Stimulated activated CD8-positive, alpha-beta memory T cell treated with anti-CD3 and anti-CD28 coated beads, Interleukin-7, amount 100 ng/mL, for 1 hour (primary cell): ENCODE measurements around the gene CASP4.
"Not testable (repeated sequence)": the region's sequence is repeated elsewhere in the genome, so short reads cannot be mapped to it uniquely, and the experiment has no call there.

Experiments
- DNase-seq, 2 donors: peaks; one replicate each; pipeline ENCODE4 v3.0.0-alpha.2; 2020; ENCODE audit warnings: low read depth in 2 of 2

The CASP4 gene

DNA sequence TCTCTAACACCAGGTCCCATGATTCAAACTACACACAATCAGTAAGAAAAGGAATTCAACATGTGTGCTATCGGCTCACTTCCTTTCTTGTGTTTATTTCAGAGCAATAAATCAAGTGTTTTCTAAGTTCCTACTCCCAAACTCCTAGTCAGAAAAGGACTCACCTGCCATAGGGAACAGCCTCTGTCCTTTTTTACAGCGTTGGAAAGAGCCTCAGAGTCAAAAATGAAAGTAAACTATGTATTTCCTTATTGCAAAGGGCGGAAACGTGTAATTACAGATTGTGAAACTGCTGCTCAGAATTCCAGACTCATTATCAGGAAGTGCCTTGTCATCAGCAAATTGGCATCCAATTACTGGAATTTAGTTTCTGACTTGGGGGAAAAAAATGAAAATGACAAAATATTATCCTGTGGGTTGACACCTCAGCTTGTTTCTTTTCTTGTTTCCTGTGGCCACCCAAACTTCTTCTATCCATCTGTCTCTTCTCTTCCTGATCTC, at the start of gene CASP4:
Gene CASP4 (minus strand): TSS at position 220 of the 501 bp plus-strand sequence. CDS start 49 bp downstream, at position 171.
- DNase-seq = no peak

DNA sequence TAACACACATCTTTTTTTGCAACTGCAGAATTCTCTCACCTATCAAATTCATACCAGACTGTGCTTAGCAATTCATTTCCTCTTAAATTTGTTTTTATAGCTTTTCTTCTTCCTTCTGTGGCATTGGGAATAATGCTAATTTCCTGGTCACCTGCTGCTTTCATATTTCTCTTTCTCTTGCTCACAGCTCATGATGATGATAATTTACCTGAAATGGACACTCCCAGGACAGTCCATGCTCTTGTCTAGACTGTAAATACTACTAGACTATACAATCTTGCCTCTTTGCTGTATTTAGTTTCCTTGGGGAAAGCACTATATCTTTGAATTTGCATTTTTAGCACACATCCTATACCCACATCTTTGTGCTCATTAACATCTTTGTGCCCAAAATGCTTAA, 39.1 kb upstream of the CASP4 start:
- DNase-seq = no peak

DNA sequence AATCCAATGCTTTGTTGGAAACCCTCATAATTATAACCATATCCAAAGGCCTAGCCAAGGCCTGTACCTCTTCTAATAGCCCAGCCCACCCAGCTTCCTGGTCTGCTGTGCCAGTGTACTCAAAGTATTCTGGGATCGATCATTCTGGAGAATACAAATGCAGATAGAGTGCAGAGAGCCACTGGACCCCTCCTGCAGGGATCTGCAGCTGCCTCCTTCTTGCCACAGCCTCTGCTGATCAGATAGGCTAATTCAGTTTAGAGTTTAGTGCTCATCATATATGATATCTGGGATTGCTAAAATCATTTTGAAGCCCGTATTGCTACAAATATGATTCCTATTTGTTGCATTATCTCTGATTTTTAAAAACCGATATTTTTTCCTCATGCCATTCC, 37.1 kb upstream of the CASP4 start:
- no peak for DNase-seq

DNA sequence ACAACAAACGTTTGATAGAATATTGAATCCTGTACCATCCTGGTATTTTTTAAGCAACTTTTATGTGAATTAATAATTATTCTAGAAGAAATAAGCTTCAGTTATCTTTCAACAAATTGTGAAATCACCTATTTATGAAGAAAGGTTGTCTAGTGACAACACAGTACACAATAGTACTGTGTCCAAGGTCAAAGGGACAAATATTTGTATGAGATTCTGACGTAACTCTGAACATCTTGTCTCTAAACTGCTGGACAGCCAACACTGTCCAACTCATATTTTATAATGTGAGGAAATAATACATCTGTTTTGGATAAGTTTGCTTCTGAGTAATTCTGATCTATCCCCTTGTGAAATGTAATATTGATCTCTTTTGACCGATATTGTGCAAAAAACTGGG, 35.6 kb upstream of the CASP4 start:
- no peak for DNase-seq

DNA sequence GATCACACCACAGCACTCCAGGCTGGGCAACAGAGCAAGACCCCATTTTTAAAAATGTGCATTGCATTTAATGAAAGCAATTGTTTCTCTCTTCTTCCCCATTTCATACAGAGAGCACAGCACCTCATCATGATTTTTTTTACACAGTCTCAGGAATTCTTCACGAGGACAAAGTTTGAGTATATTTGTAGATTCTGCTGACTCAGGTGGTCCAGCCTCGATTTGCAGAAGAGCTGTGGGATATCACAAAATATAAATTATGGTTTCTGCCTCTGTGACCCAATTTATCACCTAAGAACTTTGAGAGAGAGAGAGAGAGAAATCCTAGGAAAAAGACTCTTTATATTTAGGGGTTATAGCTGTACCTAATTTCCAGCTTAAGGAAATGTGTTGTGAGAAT, 34.8 kb upstream of the CASP4 start:
- no peak for DNase-seq

DNA sequence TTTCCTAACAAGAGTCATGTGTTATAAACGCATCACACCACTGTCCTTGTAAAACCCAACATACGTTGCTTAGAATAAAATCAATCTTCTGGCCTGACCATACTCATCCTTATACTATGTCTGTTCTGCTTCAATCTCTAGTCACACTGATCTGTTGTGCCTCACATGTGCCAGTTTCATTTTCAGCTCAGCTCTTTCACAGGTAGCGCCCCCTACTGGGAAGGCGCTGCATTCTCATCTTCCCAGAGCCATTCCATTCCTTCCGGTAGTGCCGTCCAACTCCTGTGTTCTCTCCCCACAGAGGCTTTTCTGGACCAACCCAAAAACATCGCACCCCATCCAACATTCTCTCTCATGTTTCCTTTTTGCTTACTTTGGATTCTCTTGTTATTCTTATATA, 32.4 kb upstream of the CASP4 start:
- DNase-seq = peak; percentile 14 to 28

DNA sequence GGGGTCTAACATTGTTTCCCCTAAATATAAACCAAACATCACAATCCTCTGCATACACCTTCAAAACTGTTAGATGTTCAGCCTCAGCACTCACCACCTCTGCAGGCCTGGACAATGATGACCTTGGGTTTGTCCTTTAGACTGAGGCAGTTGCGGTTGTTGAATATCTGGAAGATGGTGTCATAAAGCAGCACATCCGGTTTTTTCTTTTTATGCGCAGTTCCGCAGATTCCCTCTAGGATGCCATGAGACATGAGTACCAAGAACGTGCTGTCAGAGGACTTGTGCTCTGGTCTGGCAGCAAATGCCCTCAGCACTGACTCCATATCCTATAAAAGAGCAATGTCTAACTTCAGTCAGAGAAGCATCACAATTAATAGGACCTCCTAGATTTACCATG, 31.8 kb upstream of the CASP4 start:
- no peak for DNase-seq

DNA sequence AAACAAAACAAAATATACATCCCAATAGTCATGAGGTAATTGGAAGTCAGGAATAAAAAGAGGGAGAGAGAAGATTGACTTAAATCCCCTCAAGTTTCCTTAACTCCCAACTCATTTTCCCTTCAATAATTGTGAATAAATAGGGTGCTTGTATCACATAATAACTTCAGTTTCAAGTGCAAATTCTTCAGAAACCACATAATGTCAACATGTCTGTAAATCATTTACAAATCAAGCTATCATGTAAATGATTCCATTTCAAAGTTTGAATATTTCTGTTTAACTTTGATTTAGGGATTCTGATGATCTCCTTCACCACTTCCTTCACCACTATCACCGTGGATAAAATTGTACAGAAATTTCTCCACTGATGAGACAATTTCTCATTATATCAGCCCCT, 31.3 kb upstream of the CASP4 start:
- no peak for DNase-seq

DNA sequence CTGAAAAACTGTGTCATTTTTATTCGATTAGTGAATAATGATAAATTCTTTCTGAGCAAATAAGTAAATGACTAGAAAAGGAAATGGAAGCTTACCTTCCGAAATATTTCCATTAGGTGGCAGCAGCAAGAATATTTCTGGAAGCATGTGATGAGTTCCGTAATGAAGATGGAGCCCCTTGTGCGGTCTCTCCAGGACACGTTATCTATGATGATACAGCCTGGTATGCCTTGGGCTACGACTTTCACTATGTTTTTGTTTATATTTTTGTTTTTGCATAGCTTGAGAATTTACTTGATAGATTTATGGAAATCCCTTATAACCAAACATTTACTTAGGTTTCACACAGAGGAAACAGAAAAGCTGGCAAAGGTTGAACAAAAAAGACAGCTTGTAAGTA, 28.9 kb upstream of the CASP4 start:
- DNase-seq = no peak

DNA sequence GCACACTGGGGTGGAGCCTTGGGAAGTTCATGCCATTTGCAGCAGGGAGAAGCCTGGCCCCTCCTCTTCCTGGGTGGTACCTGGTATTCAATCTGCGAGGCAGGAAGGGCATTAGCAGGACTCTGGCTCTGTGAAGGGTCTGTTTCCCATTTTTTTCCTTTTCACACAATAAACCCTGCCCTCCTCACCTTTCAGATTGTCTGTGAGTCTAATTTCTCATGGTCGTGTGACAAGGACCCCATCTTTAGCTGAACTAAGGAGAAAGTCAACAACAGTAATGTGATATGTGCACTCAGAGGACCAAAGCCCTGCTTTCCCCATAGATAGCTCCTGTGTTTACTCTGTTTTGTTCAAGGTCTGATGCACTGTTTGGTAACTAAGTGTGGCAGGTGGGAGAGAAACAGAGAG, 26.6 kb upstream of the CASP4 start:
- DNase-seq = no peak

DNA sequence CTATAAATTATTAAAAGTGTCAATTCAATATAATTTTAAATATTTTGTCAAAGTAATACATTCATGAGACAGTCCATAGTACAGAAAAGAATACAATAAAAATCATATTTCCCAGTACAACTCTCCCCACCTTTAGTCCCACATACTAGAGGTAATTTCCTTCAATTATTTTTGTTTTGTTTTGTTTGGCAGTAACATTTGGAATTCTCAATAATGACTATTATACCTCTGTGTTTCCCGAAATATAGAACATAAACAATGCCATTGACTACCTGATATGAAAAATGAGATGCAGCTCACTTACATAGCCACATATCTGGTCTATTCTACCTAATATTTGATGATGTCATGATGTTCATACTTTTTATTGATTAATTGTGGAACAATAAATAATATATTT, 24.4 kb upstream of the CASP4 start:
- DNase-seq = no peak

DNA sequence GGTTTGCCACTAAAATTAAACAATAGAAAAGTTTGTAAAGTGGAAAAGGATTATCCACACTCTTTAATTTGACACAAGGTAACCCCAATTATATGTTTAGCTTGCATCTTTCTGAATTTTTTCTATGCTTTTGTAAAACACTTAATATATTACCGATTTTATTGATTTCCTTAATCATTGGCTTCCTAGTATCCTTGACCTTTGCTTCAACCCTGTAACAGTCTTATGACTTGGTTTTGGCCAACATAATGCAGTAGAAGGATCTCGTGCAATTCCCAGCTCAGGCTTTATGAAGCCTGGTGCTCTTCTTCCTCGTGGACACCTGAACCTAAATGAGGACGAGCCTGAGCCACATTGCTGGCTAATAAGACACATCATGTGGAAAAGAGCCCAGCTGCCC, 23.6 kb upstream of the CASP4 start:
- no peak for DNase-seq

DNA sequence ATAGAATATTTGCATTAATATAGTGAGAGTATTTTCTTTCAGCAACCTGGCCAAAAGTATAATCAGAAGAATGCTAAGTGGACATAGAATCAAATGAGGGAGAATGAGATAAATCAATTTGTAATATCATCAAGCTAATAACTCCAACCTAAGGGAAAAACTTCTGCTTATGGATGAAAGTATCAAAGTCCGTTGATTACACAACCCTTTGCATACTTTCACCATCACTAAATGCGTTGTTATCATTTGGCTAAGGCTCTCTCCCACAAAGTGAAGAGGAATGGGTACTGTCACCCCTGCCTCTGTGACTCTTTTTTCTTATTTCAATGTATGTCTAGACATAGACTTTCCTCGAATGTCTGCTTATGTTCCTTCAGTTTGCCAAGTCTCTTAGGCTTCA, 16.4 kb upstream of the CASP4 start:
- DNase-seq = no peak

DNA sequence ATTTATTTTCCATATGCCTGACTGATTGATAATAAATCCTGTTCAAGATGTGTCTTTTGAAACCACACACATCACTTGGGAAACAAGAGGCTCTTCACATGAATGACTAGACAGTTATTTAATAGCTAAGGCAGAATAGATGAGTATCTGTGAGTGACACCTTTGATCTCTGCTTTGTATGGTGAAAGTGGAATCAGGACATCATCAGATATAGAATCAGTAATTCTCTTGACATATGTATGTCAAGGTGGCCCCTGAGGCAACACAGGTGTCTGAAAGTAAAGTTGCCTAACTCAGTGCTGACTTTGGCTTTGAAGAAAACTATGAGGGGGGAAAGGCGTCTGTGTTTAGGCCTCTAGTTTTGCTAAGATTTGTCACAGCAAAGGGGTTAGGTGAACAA, 11.5 kb upstream of the CASP4 start:
- no peak for DNase-seq

DNA sequence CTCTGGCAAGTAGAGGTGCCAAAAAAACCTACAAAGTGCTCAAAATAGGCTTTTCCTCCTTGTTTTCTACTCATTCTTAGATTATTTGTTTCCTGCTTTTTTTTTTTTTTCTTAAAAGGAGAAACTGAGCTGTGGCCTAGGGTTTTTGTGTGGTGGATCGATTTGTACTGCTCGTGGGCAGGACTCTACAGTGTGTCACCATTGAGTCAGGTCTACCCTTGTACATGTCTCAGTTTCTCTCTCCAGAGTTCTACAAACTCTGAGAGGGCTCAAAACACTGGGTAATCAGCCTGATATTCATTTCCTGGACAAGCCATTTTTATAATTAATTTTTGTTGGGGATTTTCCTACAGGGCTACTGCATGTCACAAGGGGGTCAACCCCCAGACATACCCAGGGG, 5.2 kb upstream of the CASP4 start:
- DNase-seq = no peak

DNA sequence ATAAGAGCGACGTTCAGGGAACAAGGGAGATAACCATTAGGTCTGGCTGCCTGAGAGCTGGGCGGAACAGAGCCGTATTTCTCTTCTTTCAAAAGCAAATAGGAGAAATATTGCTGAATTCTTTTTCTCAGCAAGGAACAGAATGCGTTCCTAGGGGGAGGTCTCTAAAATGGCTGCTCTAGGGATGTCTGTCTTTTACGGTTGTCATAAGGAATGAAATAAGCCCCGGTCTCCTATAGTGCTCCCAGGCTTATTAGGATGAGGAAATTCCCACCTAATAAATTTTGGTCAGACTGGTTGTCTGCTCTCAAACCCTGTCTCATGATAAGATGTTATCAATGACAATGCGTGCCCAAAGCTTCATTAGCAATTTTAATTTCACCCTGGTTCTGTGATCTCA, 4.5 kb upstream of the CASP4 start:
- DNase-seq = not testable (repeated sequence)

DNA sequence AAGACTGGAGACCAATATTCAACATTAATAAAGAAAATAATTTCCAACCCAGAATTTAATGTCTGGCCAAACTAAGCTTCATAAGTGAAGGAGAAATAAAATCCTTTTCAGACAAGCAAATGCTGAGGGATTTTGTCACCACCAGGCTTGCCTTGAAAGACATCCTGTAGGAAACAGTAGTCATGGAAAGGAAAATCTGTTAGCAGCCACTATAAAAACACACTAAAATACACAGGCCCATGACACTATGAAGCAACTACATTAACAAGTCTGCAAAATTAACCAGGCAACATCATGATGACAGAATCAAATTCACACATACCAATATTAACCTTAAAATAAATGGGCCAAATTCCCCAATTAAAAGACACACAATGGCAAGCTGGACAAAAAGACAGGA, 2.4 kb upstream of the CASP4 start:
- no peak for DNase-seq

DNA sequence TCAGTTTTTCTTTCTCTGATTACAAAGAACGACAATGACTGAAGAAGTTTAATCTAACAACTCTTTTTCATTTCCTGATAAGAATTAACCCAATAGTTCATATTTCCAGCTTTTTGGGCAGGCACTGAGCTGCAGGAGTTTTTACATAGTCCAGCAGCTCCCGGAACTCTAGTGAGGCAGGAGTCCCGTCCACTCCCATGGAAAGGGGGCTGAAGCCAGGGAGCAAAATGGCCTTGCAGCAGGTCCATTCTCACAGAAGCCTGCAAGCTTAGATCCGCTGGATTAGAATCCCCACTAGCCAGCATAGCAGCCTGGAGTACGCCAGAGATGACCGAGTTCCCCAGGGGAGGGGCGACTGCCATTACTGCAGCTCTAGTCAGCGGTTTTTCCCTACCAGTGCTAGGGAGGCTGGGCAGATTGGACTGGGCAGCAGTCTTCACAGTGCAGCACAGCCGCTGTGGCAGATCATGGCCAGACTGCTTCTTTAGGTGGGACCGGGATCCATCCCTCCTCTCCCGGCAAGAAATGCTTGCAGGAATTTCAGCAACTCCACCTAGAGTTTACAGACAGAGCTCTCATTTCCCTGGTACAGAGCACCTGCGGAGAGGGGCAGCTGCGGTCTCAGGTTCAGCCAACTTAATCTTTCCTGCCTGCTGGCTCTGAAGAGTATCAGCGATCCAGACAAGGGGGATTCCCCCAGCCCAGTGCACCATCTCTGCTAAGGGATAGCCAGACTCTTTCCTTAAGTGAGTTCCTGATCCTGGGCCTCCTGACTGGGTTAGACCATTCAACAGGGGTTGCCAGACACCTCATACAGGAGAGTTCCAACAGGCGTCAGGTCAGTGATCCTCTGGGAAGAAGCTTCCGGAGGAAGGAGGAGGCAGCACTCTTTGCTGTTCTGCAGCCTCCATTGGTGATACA, 742 bp upstream of the CASP4 start:
- DNase-seq = no peak

DNA sequence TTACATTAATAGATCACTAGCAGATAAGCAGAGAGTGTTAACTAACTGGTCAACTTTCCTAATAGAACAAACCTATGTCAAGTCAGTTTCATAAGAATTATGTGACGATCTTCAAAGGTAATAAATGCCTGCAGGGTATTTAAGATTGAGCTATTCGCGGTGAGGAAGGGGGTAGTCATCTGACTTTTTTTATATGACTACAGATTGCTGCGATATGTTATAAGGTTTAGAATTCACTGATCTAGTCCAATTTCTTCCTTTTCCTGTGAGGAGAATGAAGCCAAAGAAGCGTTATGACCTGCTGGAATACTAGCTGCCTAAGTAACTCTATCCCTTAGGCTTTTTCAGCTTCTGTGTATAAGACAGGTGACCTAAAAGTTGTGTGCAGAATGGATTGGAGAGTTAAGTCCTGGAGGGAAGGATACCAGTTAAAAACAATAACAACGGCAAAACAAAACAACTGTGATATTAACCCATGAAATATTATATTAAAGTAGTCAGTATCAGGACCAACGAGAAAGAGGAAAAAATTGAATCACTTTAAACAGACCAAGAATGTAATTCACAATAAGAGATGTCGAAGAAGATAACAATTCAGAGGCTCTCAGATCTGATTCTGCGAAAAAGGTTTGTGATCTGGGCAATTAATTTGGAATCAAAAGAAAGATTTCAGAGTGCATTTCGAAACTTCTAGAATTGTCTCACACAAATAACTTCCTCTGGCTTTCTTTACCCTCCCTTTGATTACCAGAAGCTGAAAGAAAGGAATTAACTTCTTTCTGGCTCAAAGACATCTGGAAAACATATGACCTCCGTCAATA, 630 bp downstream of the CASP4 start:
- DNase-seq = no peak

DNA sequence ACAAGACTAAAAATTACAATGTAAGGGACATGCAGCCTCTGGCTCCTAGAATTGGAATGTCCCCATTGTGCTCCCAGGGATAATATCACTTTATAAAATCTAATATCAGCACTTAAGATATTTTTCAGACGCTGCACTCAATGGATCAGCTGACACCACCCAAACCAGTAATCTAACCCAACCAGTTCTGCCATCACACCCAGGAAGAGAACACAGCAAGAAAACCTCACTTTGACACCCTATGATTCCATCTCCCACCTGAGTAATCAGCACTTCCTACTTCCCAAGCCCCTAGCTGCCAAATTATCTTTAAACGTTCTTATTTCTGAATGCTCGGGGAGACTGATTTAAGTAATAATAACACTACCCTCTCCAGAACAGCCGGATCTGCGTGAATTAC, 2.6 kb downstream of the CASP4 start:
- no peak for DNase-seq

DNA sequence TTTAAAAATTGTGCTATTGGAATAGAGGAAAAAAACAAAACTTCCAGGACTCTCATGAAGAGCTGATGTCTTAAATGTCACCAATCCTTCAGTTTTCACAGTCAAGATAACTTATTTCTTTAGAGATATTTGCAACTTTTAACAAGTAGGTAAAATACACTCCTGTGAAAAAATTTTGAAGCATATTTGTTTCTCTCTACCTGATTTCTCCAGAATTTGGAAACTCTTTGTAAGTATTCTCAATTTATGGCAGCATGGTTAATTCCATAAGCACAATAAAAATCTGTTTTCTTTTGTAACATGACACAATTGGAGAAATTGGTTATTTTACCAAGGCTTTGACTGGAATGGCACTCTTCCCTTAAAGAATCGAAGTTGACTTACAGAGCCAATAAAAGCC, 4.1 kb downstream of the CASP4 start:
- no peak for DNase-seq

DNA sequence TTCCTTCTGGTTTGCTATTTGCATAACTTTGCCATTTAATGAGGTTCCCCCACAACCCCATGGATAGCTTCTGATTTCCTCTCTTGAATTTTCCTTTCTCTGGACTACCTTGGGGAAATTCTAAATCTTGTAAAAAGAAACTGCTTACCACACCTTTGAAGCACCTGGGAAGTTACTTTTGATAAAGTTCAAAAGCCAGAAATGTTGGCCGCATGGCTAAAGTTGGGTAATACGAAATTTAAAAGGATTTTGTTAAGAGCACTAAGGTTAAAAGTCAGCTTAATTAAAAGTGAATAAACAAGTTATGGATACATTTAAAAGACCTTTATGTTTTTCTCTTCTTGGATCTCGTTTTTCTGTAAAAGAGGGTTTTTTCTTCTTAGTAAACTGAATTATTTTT, 5.5 kb downstream of the CASP4 start:
- DNase-seq = no peak

DNA sequence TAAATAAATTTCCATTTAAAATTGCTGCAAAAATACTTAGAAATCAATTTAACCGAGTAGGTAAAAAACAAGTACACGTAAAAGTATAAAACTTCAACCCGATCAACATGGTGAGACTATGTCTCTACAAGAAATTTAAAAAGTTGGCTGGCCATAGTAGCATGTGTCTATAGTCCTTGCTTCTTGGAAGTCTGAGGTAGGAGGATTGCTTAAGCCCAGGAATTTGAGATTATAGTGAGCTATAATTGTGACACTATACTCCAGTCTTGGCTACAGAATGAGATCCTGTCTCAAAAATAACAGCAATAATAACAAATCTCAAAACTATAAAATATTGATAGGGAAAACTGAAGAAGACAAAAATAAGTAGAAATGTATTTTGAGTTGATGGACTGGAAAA, 11.1 kb downstream of the CASP4 start:
- DNase-seq = no peak
